NCI-H2171 (cell line): Measurements from ENCODE around the gene TNS1.
"Not testable (repeated sequence)": the region's sequence is repeated elsewhere in the genome, so short reads cannot be mapped to it uniquely, and the experiment has no call there.

ENCODE experiments used
- DNase-seq: peaks from one replicate; lab custom pipeline; 2025; lab: John Stamatoyannopoulos, UW

The TNS1 gene

DNA sequence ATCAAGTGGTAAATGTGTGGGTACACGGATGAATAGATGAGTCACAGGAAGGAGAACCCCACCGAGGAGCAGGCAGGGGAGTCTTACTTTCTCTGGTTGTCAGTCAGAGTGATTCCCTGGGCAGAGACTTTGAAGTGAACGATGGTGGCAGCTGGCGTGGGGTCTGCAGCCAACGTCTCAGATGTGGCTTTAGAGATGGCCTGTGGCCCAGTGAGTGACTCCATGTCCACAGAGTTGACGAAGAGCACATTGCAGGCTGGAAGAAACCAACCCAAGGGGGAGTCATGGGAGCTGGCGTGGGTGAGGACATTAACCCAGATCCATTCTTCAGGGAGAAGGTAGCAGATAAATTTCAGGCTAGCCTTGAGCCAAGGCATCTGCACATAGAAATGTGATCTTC lies 193.1 kb downstream of the TNS1 start:
- DNase-seq, result no peak

DNA sequence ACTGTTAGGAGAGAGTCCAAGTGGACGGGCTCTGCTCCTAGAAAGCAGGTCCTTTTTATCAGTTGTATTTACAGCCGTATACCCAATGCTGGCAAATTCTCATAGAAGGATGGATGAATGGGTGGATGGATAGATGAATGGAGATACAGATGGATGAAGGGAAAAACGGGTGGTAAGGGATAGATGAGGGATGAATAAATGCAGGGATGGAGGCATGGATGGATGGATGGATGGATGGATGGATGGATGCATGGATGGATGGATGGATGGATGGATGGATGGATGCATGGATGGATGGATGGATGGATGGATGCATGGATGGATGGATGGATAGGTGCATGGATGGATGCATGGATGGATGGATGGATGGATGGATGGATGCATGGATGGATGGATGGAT lies 193.8 kb downstream of the TNS1 start:
- not testable (repeated sequence) for DNase-seq

DNA sequence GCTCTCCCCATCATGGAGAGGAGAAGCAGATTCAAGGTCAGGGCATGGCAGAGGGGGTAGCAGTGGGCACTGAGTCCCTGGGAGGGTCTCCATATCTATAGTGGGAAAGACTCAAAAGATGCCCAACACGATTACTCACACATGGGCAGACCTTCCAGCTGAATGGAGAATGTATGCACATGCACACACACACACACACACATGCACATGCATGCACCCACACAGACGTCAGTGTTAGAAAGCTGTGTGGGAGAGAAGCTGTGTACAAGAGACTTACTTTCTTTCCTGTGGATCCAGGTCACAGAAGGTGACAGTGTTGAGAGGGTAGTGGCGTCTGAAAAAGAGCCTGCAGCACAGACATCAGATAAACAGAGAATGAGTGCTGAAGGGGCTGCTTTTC lies 194.5 kb downstream of the TNS1 start:
- no peak for DNase-seq

DNA sequence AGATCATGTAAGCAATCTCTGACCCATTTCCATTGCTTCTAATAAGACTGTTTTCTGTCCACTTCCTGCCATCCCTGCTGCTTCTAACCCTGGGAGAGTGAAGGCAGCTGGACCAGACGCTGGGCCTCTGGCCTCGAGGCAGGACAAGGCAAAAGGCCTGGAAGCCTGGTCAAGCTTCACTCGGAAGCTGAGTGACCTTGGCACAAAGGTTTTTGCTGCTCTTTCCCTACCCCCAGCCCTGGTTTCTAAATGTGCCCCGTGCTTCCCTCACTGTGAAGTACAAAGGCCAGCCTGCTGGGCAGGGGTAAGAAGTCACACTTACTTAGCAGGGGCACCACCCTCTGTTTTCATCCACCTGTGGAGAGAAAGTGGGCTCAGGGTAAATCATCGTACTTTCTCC lies 195.0 kb downstream of the TNS1 start:
- DNase-seq, result no peak

DNA sequence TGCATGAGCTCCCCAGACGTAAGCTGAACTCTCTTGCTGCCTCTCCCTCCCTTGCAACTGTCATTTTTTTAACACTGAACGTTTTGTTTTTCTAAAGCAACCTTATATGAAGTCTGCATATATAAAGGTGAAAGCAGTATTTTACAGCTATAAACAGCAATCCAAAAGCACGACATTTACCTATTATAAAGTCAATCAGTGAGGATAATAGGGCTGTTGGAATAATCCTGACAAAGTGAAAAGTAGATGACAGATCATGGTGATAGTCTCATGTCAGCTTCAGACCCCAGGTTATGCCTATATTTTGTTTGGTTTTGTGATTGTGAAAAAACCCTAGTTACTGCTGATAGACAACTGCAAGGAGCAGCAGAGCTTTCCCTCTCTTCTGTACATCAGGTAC lies 195.8 kb downstream of the TNS1 start:
- DNase-seq, result no peak

DNA sequence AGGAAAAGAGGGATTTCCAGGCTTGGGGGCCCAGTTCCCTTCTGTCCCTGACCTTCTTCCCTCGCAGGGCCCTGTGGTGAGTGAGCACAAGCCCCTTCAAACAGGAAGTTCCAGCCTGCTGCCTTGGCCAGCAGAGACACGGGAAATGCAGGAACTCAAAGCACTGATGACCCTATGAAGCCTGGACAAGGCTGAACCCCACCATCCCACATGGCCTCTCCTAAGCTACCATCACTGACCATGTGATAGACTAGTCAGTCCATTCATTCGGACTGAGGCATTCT lies 196.4 kb downstream of the TNS1 start:
- no peak for DNase-seq

DNA sequence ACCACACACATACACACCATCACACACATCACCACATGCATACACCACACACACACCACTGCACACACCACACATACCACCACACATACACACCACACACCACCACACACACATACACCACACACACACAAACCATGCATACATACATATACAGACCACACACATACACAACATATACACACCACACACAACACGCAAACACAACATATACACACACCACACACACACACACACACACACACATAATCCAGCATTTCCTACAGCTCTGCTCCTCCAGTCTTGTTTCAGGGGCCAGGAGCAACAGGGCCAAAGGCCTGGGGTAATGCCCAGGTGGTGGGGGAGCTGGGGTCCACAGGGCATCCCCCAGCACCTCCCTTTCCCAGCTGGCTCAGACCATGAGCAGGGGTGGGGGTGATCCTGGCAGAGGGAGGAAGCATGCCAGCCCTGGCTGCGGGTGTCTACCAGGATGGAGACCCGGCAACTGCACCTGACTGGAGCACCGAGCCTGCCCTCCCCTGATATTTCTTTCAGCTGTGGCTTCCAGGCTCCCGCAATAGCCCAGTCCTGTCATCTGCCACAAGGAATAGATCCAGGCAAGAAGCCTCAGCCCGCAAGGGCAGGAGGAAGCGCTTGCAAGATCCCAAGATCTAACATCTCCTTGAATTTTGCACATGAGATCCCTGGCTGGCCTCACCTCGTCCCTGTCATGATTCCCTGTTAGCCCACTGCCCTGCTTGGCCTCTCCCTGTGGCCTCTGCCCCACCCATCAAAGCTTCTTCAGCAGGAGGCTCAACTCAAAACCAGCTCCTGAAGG lies 196.9 kb downstream of the TNS1 start:
- DNase-seq, result no peak

DNA sequence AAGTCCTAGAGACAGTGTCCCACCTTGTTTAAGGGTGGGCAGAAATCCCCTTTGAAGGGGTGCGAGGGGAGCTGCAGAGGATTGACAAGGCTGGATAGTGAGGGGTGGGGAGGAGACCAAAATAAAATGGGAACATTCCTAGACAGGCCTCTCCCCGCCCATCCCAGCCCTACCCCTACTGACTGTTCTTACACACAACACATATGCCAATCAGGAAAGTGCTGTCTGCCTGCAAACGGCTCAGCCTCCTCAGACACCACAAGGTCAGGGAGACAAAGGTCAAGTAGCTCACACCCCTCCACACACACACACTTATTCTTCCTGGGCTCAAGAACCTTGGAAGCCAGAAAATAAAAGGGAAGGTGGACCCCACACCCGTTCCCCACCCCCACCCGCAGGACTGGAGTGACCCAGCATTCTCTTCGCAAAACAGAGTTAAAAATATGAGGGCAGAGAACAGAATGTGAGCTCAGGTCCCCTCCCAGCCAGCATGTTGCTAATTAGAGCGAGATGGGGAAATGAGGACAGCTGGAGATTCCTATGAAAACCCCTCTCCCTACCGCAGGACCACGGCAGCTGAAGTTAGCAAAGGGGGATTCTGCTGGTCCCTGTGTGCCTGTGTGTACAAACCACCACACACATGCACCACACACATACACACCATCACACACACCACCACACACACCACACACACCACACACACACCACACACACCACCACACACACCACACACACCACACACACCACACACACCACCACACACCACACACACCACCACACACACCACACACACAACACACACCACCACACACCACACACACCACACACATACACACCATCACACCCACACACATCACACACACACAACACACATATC lies 197.8 kb downstream of the TNS1 start:
- no peak for DNase-seq

DNA sequence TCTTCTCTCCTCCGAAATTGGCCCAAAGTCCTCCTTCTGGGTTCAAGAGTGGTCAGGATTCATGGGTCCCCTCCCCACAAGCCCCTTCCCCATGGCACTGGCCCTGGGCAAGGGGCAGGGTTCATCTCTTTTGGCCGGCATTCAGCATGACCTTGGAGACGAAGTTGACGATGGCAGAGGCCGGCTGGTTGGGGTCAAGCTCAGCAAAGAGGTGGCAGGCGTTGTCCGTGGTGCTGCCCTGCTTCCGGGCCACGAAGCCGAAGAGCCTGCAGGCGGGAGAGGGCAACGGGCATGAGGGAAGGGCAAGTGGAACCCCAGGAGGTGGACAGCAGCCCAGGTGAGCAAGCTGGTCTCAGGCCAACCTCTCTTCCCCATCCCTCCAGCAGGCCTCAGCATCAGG lies 198.5 kb downstream of the TNS1 start:
- DNase-seq, result no peak

DNA sequence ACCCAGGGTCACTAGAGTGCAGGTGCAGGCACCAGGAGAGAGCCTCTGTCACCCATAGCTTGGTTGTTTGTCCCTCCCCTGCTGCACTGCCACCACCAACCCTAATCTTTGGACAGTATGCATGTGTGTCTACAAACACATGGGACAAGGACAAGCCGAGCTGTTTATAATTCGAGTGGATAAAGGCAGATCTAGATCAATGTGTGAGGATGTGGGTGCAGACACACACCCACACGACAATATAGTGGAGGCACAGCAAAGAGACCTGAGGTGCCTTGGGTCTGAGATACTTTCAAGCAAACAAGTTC lies 199.2 kb downstream of the TNS1 start:
- DNase-seq, result no peak

DNA sequence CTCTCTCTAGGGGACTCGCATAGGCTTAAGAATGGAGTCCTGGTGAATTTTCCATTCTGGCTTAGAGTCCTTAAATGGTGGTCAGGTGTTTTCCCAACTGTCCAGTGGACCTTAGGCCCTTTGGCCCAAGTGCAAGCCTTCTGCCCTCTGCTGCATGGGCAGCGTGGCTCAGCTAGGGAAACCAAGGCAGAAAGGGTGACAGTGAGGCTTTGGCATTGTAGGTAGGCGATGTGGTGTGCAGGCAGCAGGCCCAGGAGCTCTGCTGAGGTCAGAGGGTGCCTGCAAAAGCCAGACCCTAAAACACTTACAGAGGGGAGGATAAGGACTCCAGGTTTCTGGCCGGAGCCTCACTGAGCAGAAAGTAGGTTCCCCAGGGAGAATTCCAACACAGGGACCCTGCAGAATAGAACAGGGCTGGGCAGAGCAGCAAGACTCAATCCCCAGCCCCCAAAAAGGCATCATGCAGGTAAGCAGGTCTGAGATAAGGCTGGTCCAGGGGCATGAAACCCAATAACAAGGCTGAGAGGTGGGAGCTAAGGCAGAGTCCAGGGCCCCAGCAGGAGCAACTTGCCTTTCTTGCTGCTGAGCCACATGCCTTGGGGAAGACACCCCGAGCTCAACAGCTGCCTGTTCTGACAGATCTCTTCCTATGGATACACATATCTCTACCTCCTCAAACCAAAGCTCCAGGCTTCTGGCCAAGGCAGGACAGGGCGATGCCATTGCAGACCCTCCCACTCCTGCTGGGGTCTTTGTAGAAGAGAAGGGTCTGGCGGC lies 199.7 kb downstream of the TNS1 start:
- DNase-seq, result no peak

DNA sequence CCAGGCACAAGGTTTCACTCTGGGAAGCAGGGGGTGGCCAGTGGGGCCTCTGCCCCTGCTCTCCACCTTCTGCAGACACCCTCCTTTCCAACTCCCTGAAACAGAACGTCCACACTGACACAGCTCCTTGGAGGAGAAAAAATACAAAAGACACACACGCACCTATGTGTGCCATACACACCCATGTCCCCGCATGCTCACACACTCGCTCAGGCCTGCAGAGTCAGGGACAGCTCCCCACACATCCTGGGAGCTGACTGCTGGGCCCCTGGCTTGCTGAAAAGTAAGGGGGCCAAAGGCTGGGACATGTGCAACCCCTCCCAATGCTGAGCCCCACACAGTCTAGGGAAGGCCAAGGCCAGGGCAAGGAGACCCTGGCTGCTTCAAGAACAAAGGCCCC lies 200.5 kb downstream of the TNS1 start:
- no peak for DNase-seq

DNA sequence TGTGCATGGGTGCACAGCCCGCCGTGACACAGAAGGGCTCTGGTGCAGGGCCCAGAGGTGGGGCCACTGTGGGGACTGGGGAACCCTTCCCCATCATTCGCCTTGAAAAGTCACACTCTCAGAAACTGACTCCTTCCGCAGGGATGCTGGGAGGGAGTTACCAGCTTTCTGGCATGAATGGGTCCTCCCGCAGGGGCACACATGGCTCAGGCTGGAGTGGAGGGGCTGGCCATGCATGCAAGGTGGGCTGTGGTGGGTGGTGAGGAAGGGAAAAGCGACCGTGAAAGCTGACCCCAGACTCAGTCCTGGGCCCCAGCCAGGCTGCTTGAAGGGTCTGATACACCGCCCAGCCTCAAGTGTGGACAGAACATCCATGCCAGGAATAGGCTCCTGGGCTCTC lies 201.1 kb downstream of the TNS1 start:
- no peak for DNase-seq

DNA sequence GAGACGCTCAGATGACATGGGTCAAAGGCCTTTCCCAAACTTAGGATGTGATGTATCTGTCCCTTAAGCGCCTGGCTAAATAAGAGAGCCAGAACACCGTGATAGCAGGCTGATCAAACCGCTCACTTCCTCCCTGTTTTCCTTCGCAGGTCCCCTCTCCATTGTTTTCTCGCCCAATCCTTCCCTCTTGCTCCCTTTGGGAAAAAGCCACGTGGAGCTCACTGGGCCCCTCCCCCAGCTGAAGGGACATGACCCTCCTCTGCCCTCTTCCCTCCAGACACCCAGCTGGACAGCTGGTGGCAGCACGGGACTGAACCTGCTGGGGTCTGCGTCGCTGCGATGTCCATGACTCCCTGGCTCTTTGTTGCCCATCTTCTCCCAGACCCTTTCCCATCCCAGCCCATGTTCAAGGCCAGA lies 201.7 kb downstream of the TNS1 start:
- DNase-seq, result no peak

DNA sequence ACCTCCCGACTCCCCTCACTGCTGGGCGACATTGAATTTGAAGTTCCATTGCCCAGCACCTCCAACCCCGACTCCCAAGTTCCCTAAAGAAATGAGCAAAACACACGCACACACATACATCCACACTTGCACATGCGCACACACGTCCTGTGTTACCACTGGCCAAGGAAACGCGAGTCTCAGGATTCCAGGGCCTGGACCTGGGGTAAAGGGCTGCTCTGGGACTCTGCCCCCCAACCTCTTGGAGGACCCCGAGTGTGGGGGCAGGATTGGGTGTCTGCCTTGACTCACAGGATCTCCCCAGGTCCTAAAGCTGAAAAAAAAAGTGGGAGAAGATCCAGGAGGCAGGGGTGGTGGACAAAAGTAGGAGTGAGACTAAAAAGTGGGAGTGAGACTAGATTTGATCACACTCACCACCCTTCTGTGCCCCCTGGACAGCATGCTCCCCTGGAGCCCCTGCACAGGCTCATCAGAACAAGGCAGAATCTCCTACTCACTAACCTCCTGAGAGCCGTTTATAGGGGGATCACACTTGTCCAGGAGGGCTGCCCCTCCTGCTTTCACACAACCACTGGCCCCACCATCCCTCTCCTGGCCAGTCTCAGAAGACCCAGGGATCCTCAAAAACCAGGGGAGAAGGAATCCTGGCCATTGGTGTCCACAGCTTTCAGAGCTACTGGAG lies 202.2 kb downstream of the TNS1 start:
- no peak for DNase-seq

DNA sequence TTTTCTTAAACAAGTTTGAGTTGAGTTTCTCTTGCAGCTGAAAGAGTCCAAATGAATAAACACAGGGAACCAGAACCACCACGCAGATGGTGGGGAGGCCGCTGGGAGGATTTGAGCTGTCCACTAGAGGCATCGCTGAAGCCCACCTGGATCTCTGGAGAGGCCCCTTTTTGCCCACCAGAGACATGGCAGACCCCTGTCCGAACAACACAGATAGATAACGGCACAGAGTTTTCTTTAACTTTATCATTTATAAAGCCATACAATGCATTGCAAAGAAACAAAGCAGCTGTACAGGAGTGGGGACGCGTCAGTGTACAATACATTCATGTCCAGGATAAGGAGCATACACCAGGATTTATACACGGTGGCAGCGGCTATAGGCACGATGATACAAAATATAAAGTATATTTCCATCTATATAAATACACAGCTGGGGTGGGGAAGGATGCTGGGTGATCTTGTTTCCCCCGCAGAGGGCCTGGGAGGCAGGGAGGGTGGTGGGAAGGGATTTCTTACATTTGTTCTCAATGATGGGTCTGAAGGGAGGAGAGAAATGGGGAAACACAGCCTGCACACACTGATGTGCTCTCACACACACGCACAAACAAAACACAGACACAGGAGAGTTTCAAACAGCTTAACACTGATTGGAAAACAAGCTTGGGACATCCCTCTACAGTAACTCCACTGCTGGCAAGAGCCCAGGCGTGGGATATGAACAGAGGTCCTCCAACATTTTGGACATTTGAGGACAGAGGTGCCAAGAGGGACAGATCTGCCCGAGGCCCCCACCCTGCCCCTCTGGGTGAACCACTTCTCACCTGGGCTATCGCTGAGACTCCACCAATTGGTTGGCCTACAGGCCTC lies 203.0 kb downstream of the TNS1 start:
- DNase-seq, result no peak

DNA sequence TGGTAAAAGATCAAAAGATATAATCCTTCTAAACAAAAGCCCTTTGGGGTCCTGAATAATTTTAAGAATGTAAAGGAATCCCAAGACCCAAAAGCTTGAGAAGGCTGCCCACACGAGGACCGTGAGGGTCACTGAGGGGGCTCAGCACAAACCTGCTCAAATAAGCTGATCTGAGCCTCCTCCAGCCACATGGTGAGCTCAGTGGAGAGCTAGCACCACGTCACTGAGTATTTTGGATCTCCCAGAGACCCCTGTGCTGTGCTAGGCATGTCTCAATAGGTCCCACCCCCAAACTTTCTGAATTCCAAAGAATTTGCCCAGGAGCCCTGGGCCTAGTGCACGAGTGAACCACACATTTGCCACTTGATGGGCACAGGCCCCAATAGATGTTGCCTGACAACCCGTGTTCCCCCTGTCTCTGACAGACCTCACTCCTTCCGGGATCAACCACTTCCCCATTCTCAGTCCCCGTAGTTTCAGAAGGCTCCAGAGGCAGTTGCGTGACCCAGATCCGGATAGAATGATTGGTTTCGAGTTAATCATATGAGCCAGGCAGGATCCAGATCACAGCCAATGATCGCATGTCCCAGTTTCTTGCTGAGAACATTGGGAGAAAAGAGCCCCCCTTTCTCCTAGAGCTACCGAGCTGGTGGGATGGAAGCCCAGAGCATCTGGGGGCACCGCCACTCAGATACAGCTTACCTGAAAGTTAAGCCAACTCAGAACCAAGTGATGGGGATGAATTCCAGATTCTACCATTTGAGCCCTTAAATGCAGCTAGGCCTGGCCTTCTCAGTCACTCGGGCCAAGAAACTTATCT lies 203.8 kb downstream of the TNS1 start:
- DNase-seq, result no peak

DNA sequence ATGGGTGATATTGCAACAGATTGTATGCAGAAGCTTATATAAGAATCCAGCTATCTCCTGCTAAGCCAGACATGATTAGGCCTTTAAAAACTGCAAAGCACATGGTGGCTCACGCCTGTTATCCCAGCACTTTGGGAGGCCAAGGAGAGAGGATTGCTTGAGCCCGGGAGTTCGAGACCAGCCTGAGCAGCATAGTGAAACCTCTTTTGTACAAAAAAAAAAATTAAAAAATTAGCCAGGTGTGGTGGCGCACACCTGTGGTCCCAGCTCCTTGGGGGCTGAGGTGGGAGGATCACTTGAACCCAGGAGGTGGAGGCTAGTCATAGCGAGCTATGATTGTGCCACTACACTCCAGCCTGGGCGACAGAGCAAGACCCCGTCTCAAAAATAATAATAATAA lies 204.6 kb downstream of the TNS1 start:
- no peak for DNase-seq

DNA sequence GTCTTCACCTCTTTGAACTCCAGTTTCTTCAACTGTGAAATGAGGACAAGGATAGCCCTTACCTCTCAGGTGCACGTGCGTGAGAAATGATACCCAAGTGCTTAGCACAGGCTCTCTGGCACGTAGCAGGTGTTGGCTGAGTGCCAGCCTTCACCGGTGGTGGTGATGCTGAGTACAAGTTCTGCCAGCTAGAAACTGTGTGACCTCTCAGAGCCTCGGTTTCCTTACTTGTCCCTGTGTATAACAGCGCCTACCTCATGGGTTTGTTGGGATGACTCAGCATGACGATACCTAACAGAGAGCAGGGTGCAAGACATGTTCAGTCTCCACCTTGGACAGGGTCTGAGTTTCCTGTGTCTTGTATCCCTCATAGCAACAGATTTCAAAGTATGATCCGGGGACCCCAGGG lies 205.1 kb downstream of the TNS1 start:
- DNase-seq, result peak; percentile 65

DNA sequence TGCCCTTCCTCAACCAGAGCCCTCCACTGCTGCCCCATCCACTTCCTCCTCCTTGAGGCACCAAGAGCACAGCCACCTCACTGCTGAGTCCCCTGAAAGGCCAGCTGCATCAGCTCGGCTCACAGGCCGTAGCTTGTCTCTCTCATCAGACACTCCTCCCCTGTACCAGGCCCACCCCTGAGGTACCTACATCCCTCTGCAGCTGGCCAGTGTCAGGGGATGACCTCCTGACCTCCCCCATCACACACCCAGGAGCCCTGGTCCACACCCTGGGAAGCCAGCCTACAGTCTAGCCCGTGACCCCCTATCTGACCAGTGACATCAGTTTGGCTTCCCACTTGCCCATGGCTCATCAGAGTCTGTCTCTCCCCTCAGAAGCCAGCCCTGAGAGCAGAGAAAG lies 205.6 kb downstream of the TNS1 start:
- DNase-seq, result no peak
